K562 (cell line): Measurements from ENCODE around the gene GALNT9. TPM values are rescaled to one million over a fixed set of nuclear protein-coding genes. Genes with fewer than 3 reads are reported as not detected.

Source experiments
- ATAC-seq: fragments of 200-7000 bp; cut with Tn5 transposase; 3 replicates; pipeline ENCODE4 v1.9.1; 2020; ENCODE audit warnings: moderate library complexity
- BruUV-seq: library from RNA; stranded (reverse); fragments of 400-500 nt; replicated peaks from 2 replicates; lab custom pipeline; 2021; lab: Mats Ljungman, UMichigan
- CTCF ChIA-PET: fragments of 300-600 bp; formaldehyde crosslinking; extraction: SDS; loops from one replicate; lab custom pipeline; 2021; ENCODE audit warnings: low intra/inter-chr PET ratio; lab: Yijun Ruan, JAX
- POLR2A ChIA-PET: fragments of 300-600, 350-650 bp; sonication (Branson Sonifier 250); formaldehyde crosslinking; extraction: SDS; loops from one replicate; lab custom pipeline; 2021; ENCODE audit warnings: antibody characterized with exemption, inconsistent platforms; lab: Yijun Ruan, JAX
- DNase-seq, 4 experiments: peaks; one replicate each; pipeline versions ENCODE4 v3.0.0 to v3.0.0-alpha.2; 2011 to 2018; ENCODE audit warnings: low spot score in 3 of 4, mixed read lengths in 3 of 4; ENCODE audit errors: extremely low read depth in 1 of 4
- FAIRE-seq: peaks from 2 replicates; lab custom pipeline; 2011; peaks lifted over from hg19 to GRCh38; lab: Jason Lieb, UNC
- H2AFZ ChIP-seq: 2 replicates; pipeline ENCODE4 v1.6.0; 2011; ENCODE audit warnings: low read depth, low read length, control low read depth, inconsistent platforms
- H3K27ac ChIP-seq: fragments of 200-600 bp; 3 replicates; pipeline ENCODE4 v1.8.0; 2011; ENCODE audit warnings: low read depth, mild to moderate bottlenecking, control low read depth, inconsistent platforms, low read length, moderate library complexity, mixed read lengths; ENCODE audit errors: extremely low read depth
- H3K27me3 ChIP-seq, 2 experiments: fragments of 300-600 bp in 1 of 2; 2 replicates in 1 of 2; 3 replicates in 1 of 2; pipeline versions ENCODE4 v1.6.0 to v1.8.0; 2011; ENCODE audit warnings: inconsistent platforms in 2 of 2, low read length in 2 of 2, mild to moderate bottlenecking in 1 of 2, mixed read lengths in 1 of 2, moderate library complexity in 1 of 2; ENCODE audit not compliant: control insufficient read depth in 2 of 2, insufficient read depth in 2 of 2
- H3K36me3 ChIP-seq: fragments of 300-600 bp; 3 replicates; pipeline ENCODE4 v1.8.0; 2011; ENCODE audit warnings: mild to moderate bottlenecking, low read length, inconsistent platforms; ENCODE audit not compliant: control insufficient read depth, insufficient read depth
- H3K4me1 ChIP-seq, 2 experiments: fragments of 200-600 bp in 1 of 2; replicated peaks in 1 of 2; 2 replicates in 1 of 2; 3 replicates in 1 of 2; pipeline versions ENCODE4 v1.5.1 to v1.8.0; 2011; ENCODE audit warnings: inconsistent platforms in 2 of 2, low read length in 2 of 2, mild to moderate bottlenecking in 1 of 2, mixed read lengths in 1 of 2, moderate library complexity in 1 of 2; ENCODE audit not compliant: control insufficient read depth in 2 of 2, insufficient read depth in 2 of 2
- H3K4me2 ChIP-seq: 2 replicates; pipeline ENCODE4 v1.6.1; 2011; ENCODE audit warnings: low read length, control low read depth, inconsistent platforms, mixed read lengths; ENCODE audit not compliant: insufficient read depth
- H3K4me3 ChIP-seq: fragments of 200-600 bp; sonication (generic), shearing (Covaris generic); 2 replicates; pipeline ENCODE4 v1.5.1; 2016; ENCODE audit warnings: control low read depth, inconsistent platforms
- H3K79me2 ChIP-seq: fragments of 200-600 bp; 3 replicates; pipeline ENCODE4 v1.8.0; 2011; ENCODE audit warnings: low read length, inconsistent platforms; ENCODE audit not compliant: control insufficient read depth, insufficient read depth
- H3K9ac ChIP-seq, 2 experiments: 2 replicates each; pipeline versions ENCODE4 v1.6.0 to v1.6.1; 2011; ENCODE audit warnings: low read depth in 2 of 2, low read length in 2 of 2, control low read depth in 1 of 2, inconsistent platforms in 1 of 2, mild to moderate bottlenecking in 1 of 2, mixed read lengths in 1 of 2; ENCODE audit not compliant: insufficient read depth in 1 of 2
- H3K9me1 ChIP-seq: one replicate; pipeline ENCODE4 v1.6.0; 2011; ENCODE audit warnings: inconsistent platforms, mild to moderate bottlenecking, low read length, moderate library complexity; ENCODE audit not compliant: control insufficient read depth, insufficient read depth
- H3K9me3 ChIP-seq: replicated peaks from 2 replicates; pipeline ENCODE4 v1.5.1; 2011; ENCODE audit warnings: low read depth, low read length, inconsistent platforms; ENCODE audit not compliant: control insufficient read depth, insufficient read depth
- H4K20me1 ChIP-seq: replicated peaks from 2 replicates; pipeline ENCODE4 v1.6.1; 2011; ENCODE audit warnings: low read length, inconsistent platforms, mixed read lengths; ENCODE audit not compliant: control insufficient read depth, insufficient read depth
- ATF7 ChIP-seq: fragments of 450-650 bp; IDR thresholded peaks from 2 replicates; pipeline ENCODE4 v1.7.1; 2014; ENCODE audit warnings: mild to moderate bottlenecking, moderate library complexity
- DMBX1 ChIP-seq: fragments of 250-450 bp; sonication (Bioruptor Pico); IDR thresholded peaks from 2 replicates; pipeline ENCODE4 v1.8.0; 2022; ENCODE audit warnings: inconsistent platforms, mild to moderate bottlenecking, moderate library complexity, borderline replicate concordance
- HDAC8 ChIP-seq: fragments of 450-650 bp; IDR thresholded peaks from 2 replicates; pipeline ENCODE4 v1.6.1; 2016; ENCODE audit warnings: mild to moderate bottlenecking, missing genetic modification characterization, moderate library complexity, missing compliant biosample characterization
- PRDM10 ChIP-seq: fragments of 450-650 bp; IDR thresholded peaks from 2 replicates; pipeline ENCODE4 v1.6.1; 2018; ENCODE audit not compliant: partially characterized antibody
- SRSF1 ChIP-seq: fragments of 200-400 bp; formaldehyde crosslinking; IDR thresholded peaks from 2 replicates; pipeline ENCODE4 v1.6.1; 2017; ENCODE audit warnings: mild to moderate bottlenecking, low read depth, low read length, moderate library complexity
- TCF7 ChIP-seq: sonication (generic); IDR thresholded peaks from 2 replicates; pipeline ENCODE4 v1.6.1; 2016; ENCODE audit warnings: antibody characterized with exemption, borderline replicate concordance
- TEAD4 ChIP-seq, 2 experiments: sonication (generic) in 1 of 2; formaldehyde crosslinking in 1 of 2; IDR thresholded peaks; 2 replicates each; pipeline versions ENCODE4 v1.6.1 to v1.8.0; 2012 to 2022; ENCODE audit warnings: borderline replicate concordance in 1 of 2, inconsistent platforms in 1 of 2, low read length in 1 of 2, mild to moderate bottlenecking in 1 of 2, missing genetic modification reagents in 1 of 2
- ZBTB33 ChIP-seq: sonication (generic); formaldehyde crosslinking; IDR thresholded peaks from 2 replicates; pipeline ENCODE4 v1.8.1; 2023; ENCODE audit warnings: mild to moderate bottlenecking, missing genetic modification reagents
- WGBS: fragments of 100-300 bp; shearing (Covaris generic); methylation state at CpG from one replicate; pipeline ENCODE4 v1.1.6; 2016; ENCODE audit warnings: low coverage, mixed read lengths; ENCODE audit not compliant: insufficient coverage; ENCODE audit errors: missing lambda C conversion rate; 5-methylcytosine and 5-hydroxymethylcytosine counted together
- in situ Hi-C: fragments of 300-500 bp; cut with MboI; formaldehyde crosslinking; loops from 4 replicates; pipeline ENCODE4 v1.15.0; 2018; ENCODE audit warnings: inconsistent platforms, mixed read lengths
- intact Hi-C: fragments of 100-400 bp; cut with micrococcal nuclease; formaldehyde crosslinking; loops from 2 replicates; pipeline ENCODE4 v1.14.2; 2022
- polyA plus RNA-seq, 8 experiments: library from polyadenylated mRNA; depleted of rRNA in 4 of 8; stranded (reverse) in 5 of 8; unstranded in 3 of 8; fragments of >200 nt; fragmentation: Nextera tagmentation in 2 of 8; fragmentation: Illumina TruSeq in 1 of 8; extraction: Ambion mirVana in 2 of 8; extraction: Trizol in 1 of 8; gene quantifications; 2 replicates each; pipeline versions ENCODE4 v1.2.1 to v1.2.3, GENCODE V29; 2011 to 2014; ENCODE audit warnings: inconsistent platforms in 1 of 8, missing spikeins in 1 of 8
- total RNA-seq, 7 experiments: library from RNA; depleted of rRNA in 6 of 7; stranded (reverse); fragments of >200 nt in 6 of 7; fragmentation: Illumina TruSeq in 2 of 7; extraction: Trizol in 2 of 7; gene quantifications; 2 replicates each; pipeline versions ENCODE4 v1.2.1 to v1.2.3, GENCODE V29; 2011 to 2021; ENCODE audit warnings: low replicate concordance in 1 of 7

Gene GALNT9
- total and polyA plus RNA-seq, 9 of the 15 experiments (the other 6 are each of a cell fraction or from before 2014, with no cell fraction given): not detected

- in situ Hi-C loops: no loop called here
- ATAC-seq (no peak), DNase-seq (no peak)
- H3K27me3 ChIP-seq: peaks cover 17 to 70% of the 10 kb centered on the region in 2 experiments; a peak in 4 of 5 replicates
- intact Hi-C loops: no loop called here
- no peak for TF ChIP-seq DMBX1
- TF ChIP-seq, all 486 proteins: peak for 0
- Histone ChIP-seq H3K36me3 (no peaks in the 10 kb centered on the region), H3K9me3 (no peaks in the 10 kb centered on the region), H4K20me1 (peaks cover 8% of the 10 kb centered on the region; the same call in 1 of the 2 replicates), H3K4me3 (no peak overlapping the region), H3K9me1 (no peaks in the 10 kb centered on the region), H3K9ac (no peak overlapping the region), H3K4me2 (no peak overlapping the region), H3K79me2 (no peaks in the 10 kb centered on the region), H3K27ac (no peak overlapping the region), H3K4me1 (peaks cover 0 to 20% of the 10 kb centered on the region in 2 experiments; a peak in 2 of 5 replicates), H2AFZ (no peak overlapping the region)
- CTCF ChIA-PET: no interaction called here
- POLR2A ChIA-PET: no interaction called here
- peak; percentile 6 for FAIRE-seq
- BruUV-seq: no TSS peak
- WGBS: 0% methylated on average over 2 of the region's 2 CpGs
Observed at GRCh38 chr12:132279930-132280329, 49.5 kb downstream of the GALNT9 start.

- Histone ChIP-seq H3K36me3 (no peaks in the 10 kb centered on the region), H3K4me2 (no peak overlapping the region), H2AFZ (no peak overlapping the region), H3K4me3 (no peak overlapping the region), H4K20me1 (peaks cover 8% of the 10 kb centered on the region; the same call in 1 of the 2 replicates), H3K4me1 (peaks cover 0 to 20% of the 10 kb centered on the region in 2 experiments; a peak in 2 of 5 replicates), H3K27me3 (peaks cover 21 to 71% of the 10 kb centered on the region in 2 experiments; a peak in 4 of 5 replicates), H3K27ac (no peak overlapping the region), H3K79me2 (no peaks in the 10 kb centered on the region), H3K9ac (no peak overlapping the region), H3K9me3 (no peaks in the 10 kb centered on the region), H3K9me1 (no peaks in the 10 kb centered on the region)
- DNase-seq: peak; percentile 23 to 64 (median 56)
- no peak for FAIRE-seq
- ATAC-seq: peak; percentile 82
- ChIA-PET POLR2A (no interaction called here), CTCF (no interaction called here)
- BruUV-seq: no TSS peak
- in situ Hi-C loops (no loop called here), intact Hi-C loops (no loop called here)
- 8% methylated on average over 18 of the region's 18 CpGs for WGBS
- TF ChIP-seq ATF7 (no peak), SRSF1 (no peak), TCF7 (no peak), TEAD4 (IDR thresholded peaks at IDR 0.05; ENCODE audit: low read length) (no peak), TEAD4 (CRISPR knock-in tag; IDR thresholded peaks at IDR 0.05; ENCODE audit: borderline replicate concordance) (no peak), HDAC8 (no peak), PRDM10 (peak; percentile 27), ZBTB33 (CRISPR knock-in tag) (no peak)
Observed at GRCh38 chr12:132279184-132279889, 50.1 kb downstream of the GALNT9 start.
